Neuronal stem cell (in vitro differentiated cells): ENCODE measurements around the gene CXXC4.

ENCODE experiments used
- DNase-seq: peaks from one replicate; pipeline ENCODE4 v3.0.0-alpha.2; 2013; ENCODE audit warnings: low spot score
- H2AFZ ChIP-seq: one replicate; pipeline ENCODE4 v1.6.1; 2013; ENCODE audit warnings: mild to moderate bottlenecking, low read length, inconsistent platforms
- H2AK5ac ChIP-seq: 2 replicates; pipeline ENCODE4 v1.6.1; 2013; ENCODE audit warnings: low read depth, mild to moderate bottlenecking, inconsistent platforms, low read length, moderate library complexity, mixed read lengths
- H2BK120ac ChIP-seq: 2 replicates; pipeline ENCODE4 v1.6.1; 2013; ENCODE audit warnings: low read depth, mild to moderate bottlenecking, inconsistent platforms, low read length, moderate library complexity, mixed read lengths
- H2BK12ac ChIP-seq: one replicate; pipeline ENCODE4 v1.6.1; 2013; ENCODE audit warnings: low read length, inconsistent platforms
- H2BK15ac ChIP-seq: 2 replicates; pipeline ENCODE4 v1.6.1; 2013; ENCODE audit warnings: mild to moderate bottlenecking, low read length, inconsistent platforms, mixed read lengths
- H2BK5ac ChIP-seq: one replicate; pipeline ENCODE4 v1.6.1; 2013; ENCODE audit warnings: inconsistent platforms, mild to moderate bottlenecking, low read length, moderate library complexity
- H3K14ac ChIP-seq: one replicate; pipeline ENCODE4 v1.6.1; 2013; ENCODE audit warnings: low read length, inconsistent platforms
- H3K18ac ChIP-seq: 2 replicates; pipeline ENCODE4 v1.6.1; 2013; ENCODE audit warnings: low read length, inconsistent platforms
- H3K23ac ChIP-seq: 2 replicates; pipeline ENCODE4 v1.6.1; 2013; ENCODE audit warnings: low read depth, mild to moderate bottlenecking, mixed read lengths, low read length, inconsistent platforms; ENCODE audit not compliant: poor library complexity
- H3K27ac ChIP-seq: replicated peaks from 3 replicates; pipeline ENCODE4 v1.5.1; 2013; ENCODE audit warnings: low read length, inconsistent platforms
- H3K27me3 ChIP-seq, 3 experiments: 2 replicates each; pipeline ENCODE4 v1.6.1; 2013; ENCODE audit warnings: low read length in 3 of 3, mild to moderate bottlenecking in 2 of 3, inconsistent platforms in 1 of 3, low read depth in 1 of 3, mixed read lengths in 1 of 3, moderate library complexity in 1 of 3; ENCODE audit not compliant: control insufficient read depth in 3 of 3, insufficient read depth in 3 of 3
- H3K36me3 ChIP-seq, 2 donors: replicated peaks in 1 of 2; 2 replicates each; pipeline ENCODE4 v1.6.1; 2013; ENCODE audit warnings: low read length in 2 of 2; ENCODE audit not compliant: control insufficient read depth in 2 of 2, insufficient read depth in 2 of 2
- H3K4ac ChIP-seq: 2 replicates; pipeline ENCODE4 v1.6.1; 2013; ENCODE audit warnings: inconsistent platforms, mild to moderate bottlenecking, low read length, moderate library complexity
- H3K4me1 ChIP-seq, 2 donors: 1 replicate in 1 of 2; 2 replicates in 1 of 2; pipeline ENCODE4 v1.6.1; 2013; ENCODE audit warnings: low read length in 2 of 2, low read depth in 1 of 2; ENCODE audit not compliant: control insufficient read depth in 2 of 2, insufficient read depth in 1 of 2
- H3K4me2 ChIP-seq: one replicate; pipeline ENCODE4 v1.6.1; 2013; ENCODE audit warnings: mild to moderate bottlenecking, low read length, inconsistent platforms; ENCODE audit not compliant: insufficient read depth, poor library complexity, severe bottlenecking
- H3K4me3 ChIP-seq, 2 donors: 2 replicates each; pipeline ENCODE4 v1.5.1; 2013; ENCODE audit warnings: low read length in 2 of 2, mild to moderate bottlenecking in 2 of 2, inconsistent platforms in 1 of 2, moderate library complexity in 1 of 2
- H3K79me1 ChIP-seq: one replicate; pipeline ENCODE4 v1.6.1; 2013; ENCODE audit warnings: low read depth, mild to moderate bottlenecking, inconsistent platforms, low read length, moderate library complexity
- H3K9ac ChIP-seq: one replicate; pipeline ENCODE4 v1.6.1; 2013; ENCODE audit warnings: mild to moderate bottlenecking, low read depth, low read length, inconsistent platforms; ENCODE audit not compliant: poor library complexity
- H3K9me3 ChIP-seq, 2 donors: replicated peaks in 1 of 2; 2 replicates each; pipeline versions ENCODE3 to v1.6.1; 2013; ENCODE audit warnings: low read length in 2 of 2, mild to moderate bottlenecking in 2 of 2, inconsistent platforms in 1 of 2, low read depth in 1 of 2, mixed read lengths in 1 of 2, moderate library complexity in 1 of 2; ENCODE audit not compliant: control insufficient read depth in 2 of 2, insufficient read depth in 1 of 2
- H4K8ac ChIP-seq: one replicate; pipeline ENCODE4 v1.6.1; 2013; ENCODE audit warnings: low read depth, mild to moderate bottlenecking, inconsistent platforms, low read length, moderate library complexity
- H4K91ac ChIP-seq: one replicate; pipeline ENCODE4 v1.6.1; 2013; ENCODE audit warnings: low read length, low read depth, mild to moderate bottlenecking, inconsistent platforms; ENCODE audit not compliant: poor library complexity
- WGBS, 2 donors: extraction: QIAGEN DNeasy Blood & Tissue Kit; methylation state at CpG; one replicate each; pipeline ENCODE4 v1.1.7; 2013; ENCODE audit warnings: missing lambda C conversion rate in 2 of 2, mixed read lengths in 1 of 2; ENCODE audit not compliant: insufficient read length in 2 of 2, insufficient replicate concordance in 1 of 2; ENCODE audit errors: extremely low coverage in 2 of 2; 5-methylcytosine and 5-hydroxymethylcytosine counted together

CXXC4 gene

GRCh38 chr4:104486716-104487504 is 7.8 kb downstream of the CXXC4 start:
- Histone ChIP-seq H3K36me3 (peaks cover 0 to 17% of the 10 kb centered on the region in 2 donors), H2AFZ (no peak overlapping the region), H3K4me1 (peaks cover 6 to 33% of the 10 kb centered on the region in 2 donors), H3K79me1 (no peaks in the 10 kb centered on the region), H2BK12ac (no peak overlapping the region), H3K27ac (no peak overlapping the region), H2BK15ac (no peak overlapping the region), H3K9me3 (no peaks in the 10 kb centered on the region), H4K8ac (no peak overlapping the region), H3K27me3 (no peaks in the 10 kb centered on the region), H2BK120ac (no peak overlapping the region), H3K18ac (no peak overlapping the region), H3K14ac (no peak overlapping the region), H3K23ac (no peak overlapping the region), H4K91ac (no peak overlapping the region), H3K4me2 (no peak overlapping the region), H3K4ac (no peak overlapping the region), H3K4me3 (no peak overlapping the region), H2BK5ac (no peak overlapping the region), H3K9ac (no peak overlapping the region), H2AK5ac (no peak overlapping the region)
- WGBS, 2 donors = no CpG with 5 or more reads among the region's 2 CpGs
- no peak for DNase-seq

- DNase-seq = peak; percentile 76
- no peak overlapping the region for H2BK15ac ChIP-seq
- no peak overlapping the region for H3K9ac ChIP-seq
- H4K8ac ChIP-seq = no peak overlapping the region
- H3K4ac ChIP-seq = no peak overlapping the region
- no peaks in the 10 kb centered on the region for H3K9me3 ChIP-seq
- no peak overlapping the region for H3K4me3 ChIP-seq
- WGBS, 2 donors = no CpG with 5 or more reads among the region's 4 CpGs
- H3K79me1 ChIP-seq = no peaks in the 10 kb centered on the region
- H3K14ac ChIP-seq = no peak overlapping the region
- no peak overlapping the region for H4K91ac ChIP-seq
- no peak overlapping the region for H2AFZ ChIP-seq
- no peak overlapping the region for H2BK12ac ChIP-seq
- H3K36me3 ChIP-seq = peaks cover 0 to 4% of the 10 kb centered on the region in 2 donors
- peaks cover 6 to 7% of the 10 kb centered on the region in 2 donors for H3K4me1 ChIP-seq
- no peak overlapping the region for H2BK5ac ChIP-seq
- peak overlapping the region; percentile 63 for H3K27ac ChIP-seq
- H2BK120ac ChIP-seq = no peak overlapping the region
- no peak overlapping the region for H3K23ac ChIP-seq
- no peak overlapping the region for H3K4me2 ChIP-seq
- no peak overlapping the region for H3K18ac ChIP-seq
- H3K27me3 ChIP-seq = no peaks in the 10 kb centered on the region
- H2AK5ac ChIP-seq = no peak overlapping the region
Observed at GRCh38 chr4:104475652-104476051, 19.0 kb downstream of the CXXC4 start.

- H4K91ac ChIP-seq = no peak overlapping the region
- H3K4me1 ChIP-seq = peaks cover 4 to 6% of the 10 kb centered on the region in 2 donors
- H3K14ac ChIP-seq = no peak overlapping the region
- WGBS, 2 donors = no CpG with 5 or more reads among the region's 1 CpG
- H2BK12ac ChIP-seq = no peak overlapping the region
- H3K9ac ChIP-seq = no peak overlapping the region
- DNase-seq = no peak
- no peak overlapping the region for H3K23ac ChIP-seq
- no peak overlapping the region for H2BK5ac ChIP-seq
- no peak overlapping the region for H3K4me3 ChIP-seq
- H3K4ac ChIP-seq = no peak overlapping the region
- no peak overlapping the region for H3K18ac ChIP-seq
- no peak overlapping the region for H2AK5ac ChIP-seq
- H3K27me3 ChIP-seq = no peaks in the 10 kb centered on the region
- no peak overlapping the region for H3K27ac ChIP-seq
- H2BK15ac ChIP-seq = no peak overlapping the region
- no peaks in the 10 kb centered on the region for H3K79me1 ChIP-seq
- H2AFZ ChIP-seq = no peak overlapping the region
- no peak overlapping the region for H3K4me2 ChIP-seq
- H3K9me3 ChIP-seq = no peaks in the 10 kb centered on the region
- H2BK120ac ChIP-seq = no peak overlapping the region
- no peak overlapping the region for H4K8ac ChIP-seq
- H3K36me3 ChIP-seq = peaks cover 0 to 4% of the 10 kb centered on the region in 2 donors
Observed at GRCh38 chr4:104472766-104473165, 21.9 kb downstream of the CXXC4 start.

DNA sequence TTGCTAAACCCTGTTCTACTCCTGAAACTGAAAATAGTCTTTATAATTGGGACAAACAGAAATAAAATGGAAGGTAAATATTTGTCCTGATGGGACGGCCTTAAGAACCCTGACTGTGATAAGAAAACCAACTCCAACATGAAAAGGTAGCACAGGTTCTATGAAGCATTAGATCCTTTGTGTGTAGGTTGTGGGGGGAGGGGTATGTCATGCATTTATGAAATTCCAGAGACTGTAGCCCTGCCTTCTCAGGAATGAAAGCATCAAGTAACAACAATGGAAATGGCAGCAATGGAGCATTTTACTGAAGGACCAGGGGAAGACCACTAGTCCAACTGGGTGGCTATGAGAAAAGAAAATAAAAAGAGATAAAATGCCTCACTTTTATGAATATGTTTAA is 23.9 kb downstream of the CXXC4 start:
- Histone ChIP-seq H2BK15ac (no peak overlapping the region), H4K8ac (no peak overlapping the region), H3K4me2 (no peak overlapping the region), H2AFZ (no peak overlapping the region), H3K4me3 (no peak overlapping the region), H2BK12ac (no peak overlapping the region), H2AK5ac (no peak overlapping the region), H3K4ac (no peak overlapping the region), H3K36me3 (peaks cover 0 to 4% of the 10 kb centered on the region in 2 donors), H3K27me3 (no peaks in the 10 kb centered on the region), H3K27ac (no peak overlapping the region), H3K79me1 (no peaks in the 10 kb centered on the region), H3K18ac (no peak overlapping the region), H2BK5ac (no peak overlapping the region), H3K23ac (no peak overlapping the region), H3K9me3 (no peaks in the 10 kb centered on the region), H4K91ac (no peak overlapping the region), H3K14ac (no peak overlapping the region), H3K9ac (no peak overlapping the region), H2BK120ac (no peak overlapping the region), H3K4me1 (peaks cover 3 to 4% of the 10 kb centered on the region in 2 donors)
- no CpG with 5 or more reads among the region's 1 CpG for WGBS, 2 donors
- no peak for DNase-seq
